Measurements from ENCODE around the gene KIAA1755.

Gene KIAA1755

DNA sequence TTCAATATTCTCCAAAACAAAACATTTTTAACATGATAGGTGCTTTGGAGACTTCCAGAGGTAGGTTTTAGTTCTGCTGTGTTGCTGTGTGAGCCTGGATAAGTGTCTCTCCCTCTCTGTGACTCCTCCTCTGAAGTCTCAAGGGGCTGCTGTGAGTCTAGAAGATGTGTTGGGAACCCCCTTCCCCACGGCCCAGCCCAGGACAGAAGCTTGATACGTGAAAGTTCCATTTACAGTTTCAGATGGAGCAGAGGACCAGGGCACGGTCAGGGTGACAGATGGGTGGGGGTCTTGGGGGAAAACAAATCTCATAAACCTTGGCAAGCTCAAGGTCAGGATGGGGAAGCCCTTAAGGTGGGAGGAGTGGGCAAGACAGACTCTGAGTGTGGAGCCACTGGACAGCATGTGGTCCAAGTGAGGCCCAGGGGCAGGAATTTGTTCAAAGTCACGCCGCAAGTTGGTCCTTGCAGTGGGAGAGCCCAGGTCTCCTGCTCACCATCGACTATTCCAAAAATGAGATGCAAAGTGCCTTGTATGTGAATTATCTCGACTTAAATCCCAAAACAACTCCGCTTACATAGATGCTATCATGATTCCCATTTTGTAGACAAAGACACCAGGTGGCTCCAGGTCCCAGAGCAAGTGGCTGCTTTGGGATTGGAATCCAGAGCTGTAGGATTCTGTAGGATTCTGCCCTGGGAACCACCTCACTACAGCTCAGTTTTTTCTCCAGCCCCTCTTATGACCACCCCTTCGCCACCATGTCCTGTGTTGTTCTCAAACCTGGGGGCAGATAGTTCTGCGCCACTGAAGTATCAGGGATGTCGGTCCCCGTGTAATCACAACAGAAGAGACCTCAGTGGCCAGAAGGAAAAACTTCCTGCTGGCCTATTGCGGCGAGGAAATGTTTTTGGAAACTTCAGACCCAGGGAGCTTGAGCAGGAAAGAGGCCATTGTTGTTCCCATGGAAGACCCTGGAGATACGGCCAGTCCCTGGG, 97.4 kb downstream of the KIAA1755 start:
- Mint-ChIP-seq H3K9me3 (ENCODE audit: low read depth) (no peaks in the 10 kb centered on the region), H3K4me1 (ENCODE audit: low read depth) (peaks cover 1% of the 10 kb centered on the region), H3K4me3 (no peak overlapping the region), H3K36me3 (no peaks in the 10 kb centered on the region), H3K27me3 (peaks cover 19% of the 10 kb centered on the region), H3K27ac (no peak overlapping the region)

DNA sequence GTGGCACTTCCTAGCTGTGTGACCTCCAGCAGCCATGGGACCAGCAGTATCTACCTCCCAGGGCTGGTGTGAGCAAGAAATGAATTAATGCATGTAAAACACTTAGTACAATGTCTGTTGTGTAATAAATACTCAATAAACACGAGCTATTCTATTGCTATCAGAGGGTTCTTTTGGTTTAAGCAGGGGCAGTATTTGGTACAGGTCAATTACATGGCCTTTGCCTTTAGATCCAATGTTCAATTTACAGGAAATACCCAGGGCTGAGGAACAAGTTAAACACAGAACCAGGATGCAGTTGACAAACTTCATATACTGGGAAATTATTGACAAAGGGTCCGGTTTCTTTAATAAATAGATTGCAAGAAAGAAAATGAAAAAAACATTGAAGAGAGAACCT, 98.4 kb downstream of the KIAA1755 start:
- Mint-ChIP-seq H3K36me3 (no peaks in the 10 kb centered on the region), H3K9me3 (ENCODE audit: low read depth) (no peaks in the 10 kb centered on the region), H3K4me3 (no peak overlapping the region), H3K27me3 (peaks cover 19% of the 10 kb centered on the region), H3K27ac (no peak overlapping the region), H3K4me1 (ENCODE audit: low read depth) (peaks cover 1% of the 10 kb centered on the region)

DNA sequence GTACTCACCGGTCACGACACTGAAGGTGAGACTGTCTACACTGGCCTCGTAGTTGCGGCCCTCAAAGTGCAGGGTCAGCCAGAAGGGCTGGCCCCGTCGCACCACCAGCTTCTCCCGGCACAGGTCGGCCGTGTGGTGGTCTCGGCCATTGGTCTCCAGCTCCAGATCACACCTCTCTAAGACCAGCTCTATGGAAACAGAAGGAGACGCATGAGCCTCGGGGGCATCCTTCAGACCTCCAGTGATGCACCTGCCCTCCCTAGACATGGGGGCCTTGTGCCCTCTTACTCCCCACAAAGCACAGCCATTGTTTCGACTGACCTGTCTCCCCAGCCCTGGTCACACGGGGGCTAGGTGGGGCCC, 99.1 kb downstream of the KIAA1755 start:
- Mint-ChIP-seq H3K9me3 (ENCODE audit: low read depth) (no peaks in the 10 kb centered on the region), H3K36me3 (no peaks in the 10 kb centered on the region), H3K27me3 (peaks cover 19% of the 10 kb centered on the region), H3K4me3 (no peak overlapping the region), H3K4me1 (ENCODE audit: low read depth) (peaks cover 1% of the 10 kb centered on the region), H3K27ac (no peak overlapping the region)
